ENCODE results near the gene RAB4A.
A peak's percentile ranks its signal among the peaks of the same experiment; 100 is the strongest.

The RAB4A gene

DNA sequence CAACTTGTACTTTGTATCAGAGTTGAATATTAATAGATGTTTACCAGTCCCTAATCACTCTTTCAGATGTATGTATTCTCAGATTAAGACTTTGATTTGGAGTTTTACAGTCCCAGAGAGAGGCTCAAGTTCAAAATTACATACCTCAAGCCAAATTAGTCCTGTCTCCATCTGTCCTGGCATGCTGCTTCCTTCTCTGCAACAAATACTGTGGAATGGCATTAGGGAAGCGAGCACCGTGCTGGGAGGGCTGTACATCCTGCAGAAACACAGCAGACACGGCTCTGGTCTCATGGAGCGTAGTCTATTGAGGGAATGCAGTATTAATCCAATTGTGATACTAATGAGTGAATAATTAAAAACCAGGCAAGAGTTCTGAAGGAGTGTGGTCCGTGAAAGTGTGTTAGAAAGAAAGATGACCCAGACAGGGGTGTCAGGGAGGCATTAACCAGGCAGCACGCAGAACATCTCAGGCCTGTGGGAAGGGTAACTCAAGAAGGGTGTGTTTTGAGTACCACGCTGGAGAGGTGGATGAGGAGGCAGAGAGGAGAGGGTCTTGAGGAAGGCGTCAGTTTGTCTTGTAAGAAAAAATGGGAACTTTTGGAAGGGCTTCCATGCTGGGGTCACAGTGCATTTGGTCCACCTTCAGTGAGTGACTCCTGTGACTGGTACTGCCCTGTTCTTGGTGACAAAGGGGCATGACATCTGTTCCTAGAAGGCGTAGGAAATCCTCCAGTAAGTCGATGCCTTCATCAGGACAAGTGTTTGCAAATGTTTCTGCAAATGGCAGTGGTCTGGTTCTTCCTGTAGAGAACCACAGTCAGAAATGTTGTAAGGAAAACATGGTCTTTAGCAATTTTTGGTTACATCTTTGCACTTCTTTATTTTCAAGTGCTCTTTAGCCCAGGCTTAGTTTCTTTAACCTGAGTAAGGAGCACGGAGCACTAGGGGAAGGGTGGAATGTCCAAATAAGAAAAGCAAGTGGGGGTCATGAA is 1.6 kb downstream of the RAB4A start (continued):
- TF ChIP-seq ZNF571 (tag by site-specific recombination; IDR thresholded peaks at IDR 0.05) (no peak), ZNF654 (tag by site-specific recombination; IDR thresholded peaks at IDR 0.05; ENCODE audit: low read depth) (no peak), BCL11A (tag by site-specific recombination; IDR thresholded peaks at IDR 0.05; ENCODE audit: low read depth) (0 out of 2 replicates have a peak, but pooled peaks have one; percentile 8), ZNF140 (tag by site-specific recombination; IDR thresholded peaks at IDR 0.05) (no peak), ZNF664 (tag by site-specific recombination; IDR thresholded peaks at IDR 0.05) (no peak), ZNF624 (tag by site-specific recombination; IDR thresholded peaks at IDR 0.05) (no peak), ZSCAN16 (tag by site-specific recombination; IDR thresholded peaks at IDR 0.05) (no peak), ZNF629 (tag by site-specific recombination; IDR thresholded peaks at IDR 0.05) (no peak), YY1 (tag by site-specific recombination; IDR thresholded peaks at IDR 0.05) (no peak), ZNF561 (tag by site-specific recombination; IDR thresholded peaks at IDR 0.05; ENCODE audit: borderline replicate concordance) (0 out of 2 replicates have a peak, but pooled peaks have one; percentile 21), ZNF623 (tag by site-specific recombination; IDR thresholded peaks at IDR 0.05) (no peak)
- TF ChIP-seq, protein P1, sequence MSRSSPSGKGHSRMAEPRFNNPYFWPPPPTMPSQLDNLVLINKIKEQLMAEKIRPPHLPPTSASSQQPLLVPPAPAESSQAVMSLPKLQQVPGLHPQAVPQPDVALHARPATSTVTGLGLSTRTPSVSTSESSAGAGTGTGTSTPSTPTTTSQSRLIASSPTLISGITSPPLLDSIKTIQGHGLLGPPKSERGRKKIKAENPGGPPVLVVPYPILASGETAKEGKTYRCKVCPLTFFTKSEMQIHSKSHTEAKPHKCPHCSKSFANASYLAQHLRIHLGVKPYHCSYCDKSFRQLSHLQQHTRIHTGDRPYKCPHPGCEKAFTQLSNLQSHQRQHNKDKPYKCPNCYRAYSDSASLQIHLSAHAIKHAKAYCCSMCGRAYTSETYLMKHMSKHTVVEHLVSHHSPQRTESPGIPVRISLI (tag by site-specific recombination; IDR thresholded peaks at IDR 0.05), result no peak
- TF ChIP-seq, protein P2, sequence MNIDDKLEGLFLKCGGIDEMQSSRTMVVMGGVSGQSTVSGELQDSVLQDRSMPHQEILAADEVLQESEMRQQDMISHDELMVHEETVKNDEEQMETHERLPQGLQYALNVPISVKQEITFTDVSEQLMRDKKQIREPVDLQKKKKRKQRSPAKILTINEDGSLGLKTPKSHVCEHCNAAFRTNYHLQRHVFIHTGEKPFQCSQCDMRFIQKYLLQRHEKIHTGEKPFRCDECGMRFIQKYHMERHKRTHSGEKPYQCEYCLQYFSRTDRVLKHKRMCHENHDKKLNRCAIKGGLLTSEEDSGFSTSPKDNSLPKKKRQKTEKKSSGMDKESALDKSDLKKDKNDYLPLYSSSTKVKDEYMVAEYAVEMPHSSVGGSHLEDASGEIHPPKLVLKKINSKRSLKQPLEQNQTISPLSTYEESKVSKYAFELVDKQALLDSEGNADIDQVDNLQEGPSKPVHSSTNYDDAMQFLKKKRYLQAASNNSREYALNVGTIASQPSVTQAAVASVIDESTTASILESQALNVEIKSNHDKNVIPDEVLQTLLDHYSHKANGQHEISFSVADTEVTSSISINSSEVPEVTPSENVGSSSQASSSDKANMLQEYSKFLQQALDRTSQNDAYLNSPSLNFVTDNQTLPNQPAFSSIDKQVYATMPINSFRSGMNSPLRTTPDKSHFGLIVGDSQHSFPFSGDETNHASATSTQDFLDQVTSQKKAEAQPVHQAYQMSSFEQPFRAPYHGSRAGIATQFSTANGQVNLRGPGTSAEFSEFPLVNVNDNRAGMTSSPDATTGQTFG (tag by site-specific recombination; IDR thresholded peaks at IDR 0.05; ENCODE audit: borderline replicate concordance), result no peak
- TF ChIP-seq, protein P3, sequence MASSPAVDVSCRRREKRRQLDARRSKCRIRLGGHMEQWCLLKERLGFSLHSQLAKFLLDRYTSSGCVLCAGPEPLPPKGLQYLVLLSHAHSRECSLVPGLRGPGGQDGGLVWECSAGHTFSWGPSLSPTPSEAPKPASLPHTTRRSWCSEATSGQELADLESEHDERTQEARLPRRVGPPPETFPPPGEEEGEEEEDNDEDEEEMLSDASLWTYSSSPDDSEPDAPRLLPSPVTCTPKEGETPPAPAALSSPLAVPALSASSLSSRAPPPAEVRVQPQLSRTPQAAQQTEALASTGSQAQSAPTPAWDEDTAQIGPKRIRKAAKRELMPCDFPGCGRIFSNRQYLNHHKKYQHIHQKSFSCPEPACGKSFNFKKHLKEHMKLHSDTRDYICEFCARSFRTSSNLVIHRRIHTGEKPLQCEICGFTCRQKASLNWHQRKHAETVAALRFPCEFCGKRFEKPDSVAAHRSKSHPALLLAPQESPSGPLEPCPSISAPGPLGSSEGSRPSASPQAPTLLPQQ (tag by site-specific recombination; IDR thresholded peaks at IDR 0.05), result no peak
- TF ChIP-seq, protein P4, sequence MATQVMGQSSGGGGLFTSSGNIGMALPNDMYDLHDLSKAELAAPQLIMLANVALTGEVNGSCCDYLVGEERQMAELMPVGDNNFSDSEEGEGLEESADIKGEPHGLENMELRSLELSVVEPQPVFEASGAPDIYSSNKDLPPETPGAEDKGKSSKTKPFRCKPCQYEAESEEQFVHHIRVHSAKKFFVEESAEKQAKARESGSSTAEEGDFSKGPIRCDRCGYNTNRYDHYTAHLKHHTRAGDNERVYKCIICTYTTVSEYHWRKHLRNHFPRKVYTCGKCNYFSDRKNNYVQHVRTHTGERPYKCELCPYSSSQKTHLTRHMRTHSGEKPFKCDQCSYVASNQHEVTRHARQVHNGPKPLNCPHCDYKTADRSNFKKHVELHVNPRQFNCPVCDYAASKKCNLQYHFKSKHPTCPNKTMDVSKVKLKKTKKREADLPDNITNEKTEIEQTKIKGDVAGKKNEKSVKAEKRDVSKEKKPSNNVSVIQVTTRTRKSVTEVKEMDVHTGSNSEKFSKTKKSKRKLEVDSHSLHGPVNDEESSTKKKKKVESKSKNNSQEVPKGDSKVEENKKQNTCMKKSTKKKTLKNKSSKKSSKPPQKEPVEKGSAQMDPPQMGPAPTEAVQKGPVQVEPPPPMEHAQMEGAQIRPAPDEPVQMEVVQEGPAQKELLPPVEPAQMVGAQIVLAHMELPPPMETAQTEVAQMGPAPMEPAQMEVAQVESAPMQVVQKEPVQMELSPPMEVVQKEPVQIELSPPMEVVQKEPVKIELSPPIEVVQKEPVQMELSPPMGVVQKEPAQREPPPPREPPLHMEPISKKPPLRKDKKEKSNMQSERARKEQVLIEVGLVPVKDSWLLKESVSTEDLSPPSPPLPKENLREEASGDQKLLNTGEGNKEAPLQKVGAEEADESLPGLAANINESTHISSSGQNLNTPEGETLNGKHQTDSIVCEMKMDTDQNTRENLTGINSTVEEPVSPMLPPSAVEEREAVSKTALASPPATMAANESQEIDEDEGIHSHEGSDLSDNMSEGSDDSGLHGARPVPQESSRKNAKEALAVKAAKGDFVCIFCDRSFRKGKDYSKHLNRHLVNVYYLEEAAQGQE (tag by site-specific recombination; IDR thresholded peaks at IDR 0.05), result no peak
- TF ChIP-seq, protein P5, sequence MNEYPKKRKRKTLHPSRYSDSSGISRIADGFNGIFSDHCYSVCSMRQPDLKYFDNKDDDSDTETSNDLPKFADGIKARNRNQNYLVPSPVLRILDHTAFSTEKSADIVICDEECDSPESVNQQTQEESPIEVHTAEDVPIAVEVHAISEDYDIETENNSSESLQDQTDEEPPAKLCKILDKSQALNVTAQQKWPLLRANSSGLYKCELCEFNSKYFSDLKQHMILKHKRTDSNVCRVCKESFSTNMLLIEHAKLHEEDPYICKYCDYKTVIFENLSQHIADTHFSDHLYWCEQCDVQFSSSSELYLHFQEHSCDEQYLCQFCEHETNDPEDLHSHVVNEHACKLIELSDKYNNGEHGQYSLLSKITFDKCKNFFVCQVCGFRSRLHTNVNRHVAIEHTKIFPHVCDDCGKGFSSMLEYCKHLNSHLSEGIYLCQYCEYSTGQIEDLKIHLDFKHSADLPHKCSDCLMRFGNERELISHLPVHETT (tag by site-specific recombination; IDR thresholded peaks at IDR 0.05), result no peak

All from HEK293 (cell line).